Mucosa of stomach (tissue), 1 donor: ENCODE results near the gene CHD5.

ENCODE experiments used
- H3K27me3 ChIP-seq: one replicate; pipeline ENCODE4 v1.7.0; 2013; ENCODE audit warnings: mild to moderate bottlenecking, low read length; ENCODE audit not compliant: control insufficient read depth, insufficient read depth
- H3K36me3 ChIP-seq: one replicate; pipeline ENCODE4 v1.7.0; 2013; ENCODE audit warnings: low read length; ENCODE audit not compliant: control insufficient read depth, insufficient read depth
- H3K4me1 ChIP-seq: one replicate; pipeline ENCODE4 v1.7.0; 2013; ENCODE audit warnings: mild to moderate bottlenecking, low read length; ENCODE audit not compliant: control insufficient read depth, insufficient read depth
- H3K4me3 ChIP-seq: one replicate; pipeline ENCODE4 v1.7.0; 2013; ENCODE audit warnings: low read length
- H3K9ac ChIP-seq: one replicate; pipeline ENCODE4 v1.7.0; 2013; ENCODE audit warnings: mild to moderate bottlenecking, low read length, moderate library complexity
- H3K9me3 ChIP-seq: one replicate; pipeline ENCODE4 v1.7.0; 2013; ENCODE audit warnings: mild to moderate bottlenecking, low read length, moderate library complexity; ENCODE audit not compliant: control insufficient read depth
- donor health status: Pancreatic carcinoma.

Gene CHD5

GRCh38 chr1:6102532-6102845, 77.6 kb downstream of the CHD5 start:
- no peak overlapping the region for H3K4me3 ChIP-seq
- peaks cover 6% of the 10 kb centered on the region for H3K27me3 ChIP-seq
- no peak overlapping the region for H3K9ac ChIP-seq
- no peaks in the 10 kb centered on the region for H3K36me3 ChIP-seq
- H3K9me3 ChIP-seq, result no peaks in the 10 kb centered on the region
- H3K4me1 ChIP-seq, result no peaks in the 10 kb centered on the region

GRCh38 chr1:6101826-6102531, 78.1 kb downstream of the CHD5 start:
- no peaks in the 10 kb centered on the region for H3K4me1 ChIP-seq
- H3K36me3 ChIP-seq, result no peaks in the 10 kb centered on the region
- peaks cover 6% of the 10 kb centered on the region for H3K27me3 ChIP-seq
- no peak overlapping the region for H3K4me3 ChIP-seq
- H3K9ac ChIP-seq, result no peak overlapping the region
- no peaks in the 10 kb centered on the region for H3K9me3 ChIP-seq

GRCh38 chr1:6100861-6101783, 79.0 kb downstream of the CHD5 start:
- Histone ChIP-seq H3K4me3 (no peak overlapping the region), H3K36me3 (no peaks in the 10 kb centered on the region), H3K9ac (no peak overlapping the region), H3K9me3 (no peaks in the 10 kb centered on the region), H3K27me3 (peaks cover 6% of the 10 kb centered on the region), H3K4me1 (no peaks in the 10 kb centered on the region)

GRCh38 chr1:6099787-6100765, 80.0 kb downstream of the CHD5 start:
- Histone ChIP-seq H3K36me3 (no peaks in the 10 kb centered on the region), H3K9ac (no peak overlapping the region), H3K4me3 (no peak overlapping the region), H3K4me1 (no peaks in the 10 kb centered on the region), H3K27me3 (no peaks in the 10 kb centered on the region), H3K9me3 (no peaks in the 10 kb centered on the region)

DNA sequence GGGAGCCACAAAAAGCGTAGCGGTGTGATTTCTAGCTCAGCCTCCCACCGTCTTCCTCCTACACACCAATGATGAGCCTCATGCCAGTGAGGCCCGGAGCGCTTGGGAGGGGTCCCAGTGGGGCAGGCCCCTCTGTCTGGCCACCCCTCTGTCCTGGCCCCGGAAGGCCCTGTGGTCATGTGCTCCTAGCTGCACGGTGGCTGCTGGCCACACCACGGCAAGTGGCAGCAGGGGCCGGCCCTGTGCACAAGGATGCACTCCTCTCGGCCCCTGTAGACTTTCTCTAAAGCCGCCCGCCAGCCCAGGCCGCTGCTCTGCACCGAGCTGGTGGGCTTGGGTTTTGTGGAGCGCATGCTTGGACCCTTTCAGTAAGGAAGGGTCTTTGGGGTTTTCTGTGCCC, 80.8 kb downstream of the CHD5 start:
- Histone ChIP-seq H3K4me1 (no peaks in the 10 kb centered on the region), H3K9me3 (no peaks in the 10 kb centered on the region), H3K9ac (no peak overlapping the region), H3K4me3 (no peak overlapping the region), H3K36me3 (no peaks in the 10 kb centered on the region), H3K27me3 (no peaks in the 10 kb centered on the region)

DNA sequence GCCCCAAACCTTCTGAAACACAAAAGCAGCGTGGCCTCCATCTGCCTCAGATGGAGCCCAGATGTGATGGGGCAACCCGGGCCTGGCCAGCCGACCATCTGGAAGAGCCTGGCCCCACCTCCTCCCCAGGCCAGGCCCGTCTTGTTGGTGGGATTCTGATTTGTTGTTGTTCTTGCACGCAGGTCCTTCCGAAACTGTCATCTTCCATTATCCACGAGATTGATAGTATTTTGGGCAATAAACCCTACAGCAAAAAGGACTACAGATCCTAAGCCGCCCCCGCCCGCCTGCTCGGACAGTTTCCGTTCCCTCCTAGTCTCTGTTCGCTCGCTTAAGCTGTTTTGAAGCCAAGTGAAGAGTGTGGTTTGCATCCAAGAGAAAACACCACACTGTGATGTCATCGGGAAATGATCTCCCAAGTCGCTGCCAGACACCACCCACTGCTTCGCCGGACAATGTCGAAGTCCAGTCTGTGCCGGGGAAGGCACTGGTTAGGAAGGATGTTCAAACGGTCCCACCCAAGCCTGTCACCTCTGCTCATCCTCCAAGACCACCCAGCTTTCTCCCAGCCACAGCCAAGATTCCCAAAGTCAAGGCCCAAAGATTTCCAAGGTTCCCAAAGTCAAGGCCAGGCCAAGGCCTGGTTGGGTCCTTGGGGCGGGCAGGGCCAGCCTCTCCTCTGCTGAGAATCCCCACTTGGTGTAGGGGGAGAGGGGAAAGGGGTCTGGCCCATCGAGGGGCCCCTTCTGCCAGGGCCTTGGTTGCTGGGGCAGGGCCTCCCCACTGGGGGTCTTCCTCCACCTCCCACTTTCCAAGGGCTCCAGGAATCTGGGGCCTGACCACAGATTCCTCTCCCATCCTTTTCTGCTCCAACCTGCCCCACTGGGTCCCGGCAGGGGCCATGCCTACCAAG, 81.6 kb downstream of the CHD5 start:
- Histone ChIP-seq H3K9me3 (no peaks in the 10 kb centered on the region), H3K4me1 (no peaks in the 10 kb centered on the region), H3K36me3 (no peaks in the 10 kb centered on the region), H3K27me3 (no peaks in the 10 kb centered on the region), H3K9ac (no peak overlapping the region), H3K4me3 (no peak overlapping the region)

- Histone ChIP-seq H3K27me3 (no peaks in the 10 kb centered on the region), H3K9ac (no peak overlapping the region), H3K36me3 (no peaks in the 10 kb centered on the region), H3K4me1 (no peaks in the 10 kb centered on the region), H3K4me3 (no peak overlapping the region), H3K9me3 (no peaks in the 10 kb centered on the region)
These were observed 82.3 kb downstream of the CHD5 start for GRCh38 chr1:6097824-6098223.

DNA sequence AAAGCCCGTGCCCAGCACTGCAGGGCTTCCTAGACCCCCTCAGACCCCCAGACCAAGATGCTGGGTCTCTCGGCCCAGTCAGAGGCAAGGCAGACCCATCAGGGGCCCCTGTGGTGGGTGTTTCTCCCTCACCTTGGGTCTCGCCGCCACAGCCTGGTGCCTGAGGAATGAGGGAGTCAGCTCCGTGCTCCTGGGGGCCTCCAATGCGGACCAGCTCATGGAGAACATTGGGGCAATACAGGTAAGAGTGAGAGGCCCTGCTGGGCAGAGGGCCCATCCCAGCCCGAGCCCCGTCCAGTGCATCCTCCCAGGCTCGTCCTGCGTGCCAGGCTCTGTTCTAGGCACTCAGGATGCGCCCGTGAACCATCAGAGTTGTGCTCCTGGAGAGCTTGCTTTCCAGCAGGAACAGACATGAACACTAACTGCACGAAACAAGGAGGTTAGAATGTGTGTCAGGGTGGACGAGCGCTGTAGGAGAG, 83.0 kb downstream of the CHD5 start:
- Histone ChIP-seq H3K4me3 (no peak overlapping the region), H3K9me3 (no peaks in the 10 kb centered on the region), H3K27me3 (no peaks in the 10 kb centered on the region), H3K4me1 (no peaks in the 10 kb centered on the region), H3K9ac (no peak overlapping the region), H3K36me3 (no peaks in the 10 kb centered on the region)

GRCh38 chr1:6096243-6097116, 83.6 kb downstream of the CHD5 start:
- no peak overlapping the region for H3K4me3 ChIP-seq
- H3K4me1 ChIP-seq, result no peaks in the 10 kb centered on the region
- H3K27me3 ChIP-seq, result no peaks in the 10 kb centered on the region
- H3K9me3 ChIP-seq, result no peaks in the 10 kb centered on the region
- no peak overlapping the region for H3K9ac ChIP-seq
- no peaks in the 10 kb centered on the region for H3K36me3 ChIP-seq

DNA sequence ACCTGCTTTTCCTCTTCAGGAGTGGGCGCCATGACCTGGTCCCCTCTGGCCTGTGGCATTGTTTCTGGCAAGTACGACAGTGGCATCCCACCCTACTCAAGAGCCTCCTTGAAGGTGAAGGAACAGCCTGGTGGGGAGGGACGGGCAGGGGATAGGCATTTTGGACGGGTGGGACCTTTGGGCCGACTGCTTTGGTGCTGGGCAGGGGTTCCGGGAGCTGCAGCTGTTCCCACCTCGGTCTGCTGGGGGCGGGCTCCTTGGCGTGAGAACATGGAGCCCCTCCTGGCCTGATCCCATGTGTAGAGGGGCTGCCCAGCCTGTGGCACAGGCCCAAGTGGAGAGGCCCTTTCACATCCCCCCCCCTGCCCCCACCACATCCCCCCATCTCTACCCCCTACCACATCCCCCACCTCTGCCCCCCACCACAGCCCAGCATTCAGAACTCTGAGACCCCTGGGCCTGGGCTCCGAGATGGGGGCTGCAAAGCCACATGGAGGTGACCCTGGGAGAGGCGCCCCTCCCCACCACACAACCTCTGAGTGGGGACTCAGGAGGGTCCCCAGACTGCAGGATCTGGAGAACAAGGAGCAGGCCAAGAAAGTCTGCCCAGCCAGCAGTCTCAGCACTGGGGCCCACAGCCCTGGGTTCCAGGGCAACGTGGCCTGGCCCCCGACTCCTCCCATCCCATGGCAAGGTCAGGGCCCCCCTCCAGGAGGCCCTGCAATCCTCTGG, 84.4 kb downstream of the CHD5 start:
- Histone ChIP-seq H3K36me3 (no peaks in the 10 kb centered on the region), H3K27me3 (no peaks in the 10 kb centered on the region), H3K4me1 (no peaks in the 10 kb centered on the region)

More for the DNA sequence above, 84.4 kb downstream of the CHD5 start:
- H3K4me3 ChIP-seq, result no peak overlapping the region
- no peak overlapping the region for H3K9ac ChIP-seq
- H3K9me3 ChIP-seq, result no peaks in the 10 kb centered on the region
